Activated CD4-positive, alpha-beta memory T cell treated with anti-CD3 and anti-CD28 coated beads for 36 hours (primary cell): ENCODE data around the gene MFSD11. TPM values are rescaled to one million over a fixed set of nuclear protein-coding genes. Genes with fewer than 3 reads are reported as not detected.
"Not testable (repeated sequence)": the region's sequence is repeated elsewhere in the genome, so short reads cannot be mapped to it uniquely, and the experiment has no call there.

Experiments
- CTCF ChIA-PET: fragments of 350-600 bp; sonication (Branson Sonifier 250); formaldehyde crosslinking; loops from one replicate; lab custom pipeline; 2021; ENCODE audit warnings: antibody characterized with exemption, inconsistent platforms; lab: Charles Lee
- POLR2A ChIA-PET: fragments of 350-600 bp; sonication (Branson Sonifier 250); formaldehyde crosslinking; loops from one replicate; lab custom pipeline; 2021; ENCODE audit warnings: antibody characterized with exemption; lab: Charles Lee
- DNase-seq: peaks from one replicate; pipeline ENCODE4 v3.0.0-alpha.2; 2020
- H3K27ac Mint-ChIP-seq: one replicate; pipeline ENCODE4 v1.8.0; 2021; ENCODE audit warnings: mixed read lengths
- H3K27me3 Mint-ChIP-seq: one replicate; pipeline ENCODE4 v1.8.0; 2021; ENCODE audit warnings: mixed read lengths
- H3K36me3 Mint-ChIP-seq: one replicate; pipeline ENCODE4 v1.8.0; 2021; ENCODE audit warnings: mixed read lengths
- H3K4me1 Mint-ChIP-seq: one replicate; pipeline ENCODE4 v1.8.0; 2021; ENCODE audit warnings: low read depth, mixed read lengths
- H3K4me3 Mint-ChIP-seq: one replicate; pipeline ENCODE4 v1.8.0; 2021; ENCODE audit warnings: mild to moderate bottlenecking, mixed read lengths
- H3K9me3 Mint-ChIP-seq: one replicate; pipeline ENCODE4 v1.8.0; 2021; ENCODE audit warnings: mixed read lengths
- intact Hi-C: fragments of 100-400 bp; cut with micrococcal nuclease; formaldehyde crosslinking; loops from one replicate; pipeline ENCODE4 v1.15.1; 2023
- total RNA-seq, 2 experiments: library from RNA; stranded (reverse); gene quantifications; one replicate each; pipeline ENCODE4 v1.2.3, GENCODE V29; 2021

The MFSD11 gene
- total RNA-seq, 2 experiments from 2014 or later = 17.5 to 18.3 TPM

DNA sequence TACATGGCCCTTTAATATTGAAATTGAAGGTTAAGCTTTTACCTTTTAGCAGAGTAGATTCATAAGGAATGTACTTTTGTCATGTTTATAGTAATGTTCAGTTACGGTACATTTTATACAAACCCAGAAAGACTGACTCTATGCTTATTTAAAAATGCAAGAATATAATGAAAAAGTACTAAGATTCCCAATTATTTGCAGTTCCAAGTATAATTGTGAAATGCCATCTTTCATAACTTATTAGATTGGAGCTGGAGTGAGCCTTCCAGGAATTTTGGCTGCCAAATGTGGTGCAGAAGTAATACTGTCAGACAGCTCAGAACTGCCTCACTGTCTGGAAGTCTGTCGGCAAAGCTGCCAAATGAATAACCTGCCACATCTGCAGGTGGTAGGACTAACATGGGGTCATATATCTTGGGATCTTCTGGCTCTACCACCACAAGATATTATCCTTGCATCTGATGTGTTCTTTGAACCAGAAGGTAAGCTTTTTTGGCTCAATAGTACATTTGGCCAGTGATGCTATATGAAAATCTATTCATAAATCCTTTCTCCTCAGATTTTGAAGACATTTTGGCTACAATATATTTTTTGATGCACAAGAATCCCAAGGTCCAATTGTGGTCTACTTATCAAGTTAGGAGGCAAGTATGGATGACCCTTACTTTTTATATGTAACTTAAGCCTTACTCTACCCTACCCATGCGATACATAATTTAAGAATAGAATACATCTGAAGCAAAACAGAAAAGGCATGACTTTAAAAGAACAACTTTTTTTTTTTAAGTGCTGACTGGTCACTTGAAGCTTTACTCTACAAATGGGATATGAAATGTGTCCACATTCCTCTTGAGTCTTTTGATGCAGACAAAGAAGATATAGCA is 4.9 kb upstream of the MFSD11 start:
- Mint-ChIP-seq H3K4me1 (peaks cover 42% of the 10 kb centered on the region), H3K36me3 (peaks cover 59% of the 10 kb centered on the region), H3K27me3 (no peaks in the 10 kb centered on the region), H3K27ac (peak overlapping the region; percentile 92), H3K9me3 (no peaks in the 10 kb centered on the region), H3K4me3 (peak overlapping the region; percentile 85)
- ChIA-PET CTCF (interaction anchor here (1.2 kb wide), 1 partner anchor 19 kb away, joined by 3 read pairs; no protein-coding TSS in a partner anchor), POLR2A (interaction anchor here (0.5 to 1.6 kb wide), 5 partner anchors 10 to 304 kb away, joined by 3 to 4 read pairs (median 3); no protein-coding TSS in a partner anchor)
- intact Hi-C loops = no loop called here
- no peak for DNase-seq

DNA sequence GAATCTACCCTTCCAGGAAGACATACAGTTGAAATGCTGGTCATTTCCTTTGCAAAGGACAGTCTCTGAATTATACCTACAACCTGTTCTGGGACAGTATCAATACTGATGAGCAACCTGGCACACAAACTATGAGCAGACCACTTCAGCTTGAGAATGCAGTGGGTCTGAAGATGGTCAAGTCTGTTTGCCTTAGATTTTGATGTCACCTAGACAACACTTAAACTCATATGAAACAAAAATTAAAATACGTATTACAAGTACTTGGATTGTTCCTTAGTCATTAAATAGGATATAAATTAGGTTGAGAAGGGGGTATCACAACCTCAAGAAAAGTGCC is 4.3 kb upstream of the MFSD11 start:
- Mint-ChIP-seq H3K27ac (peak overlapping the region; percentile 92), H3K36me3 (peaks cover 59% of the 10 kb centered on the region), H3K4me1 (peaks cover 48% of the 10 kb centered on the region), H3K4me3 (peak overlapping the region; percentile 85), H3K27me3 (no peaks in the 10 kb centered on the region), H3K9me3 (no peaks in the 10 kb centered on the region)
- no peak for DNase-seq
- POLR2A ChIA-PET = interaction anchor here (1.6 kb wide), 1 partner anchor 176 kb away, joined by 4 read pairs; no protein-coding TSS in a partner anchor
- CTCF ChIA-PET = interaction anchor here (1.2 kb wide), 1 partner anchor 20 kb away, joined by 3 read pairs; no protein-coding TSS in a partner anchor
- intact Hi-C loops = no loop called here

DNA sequence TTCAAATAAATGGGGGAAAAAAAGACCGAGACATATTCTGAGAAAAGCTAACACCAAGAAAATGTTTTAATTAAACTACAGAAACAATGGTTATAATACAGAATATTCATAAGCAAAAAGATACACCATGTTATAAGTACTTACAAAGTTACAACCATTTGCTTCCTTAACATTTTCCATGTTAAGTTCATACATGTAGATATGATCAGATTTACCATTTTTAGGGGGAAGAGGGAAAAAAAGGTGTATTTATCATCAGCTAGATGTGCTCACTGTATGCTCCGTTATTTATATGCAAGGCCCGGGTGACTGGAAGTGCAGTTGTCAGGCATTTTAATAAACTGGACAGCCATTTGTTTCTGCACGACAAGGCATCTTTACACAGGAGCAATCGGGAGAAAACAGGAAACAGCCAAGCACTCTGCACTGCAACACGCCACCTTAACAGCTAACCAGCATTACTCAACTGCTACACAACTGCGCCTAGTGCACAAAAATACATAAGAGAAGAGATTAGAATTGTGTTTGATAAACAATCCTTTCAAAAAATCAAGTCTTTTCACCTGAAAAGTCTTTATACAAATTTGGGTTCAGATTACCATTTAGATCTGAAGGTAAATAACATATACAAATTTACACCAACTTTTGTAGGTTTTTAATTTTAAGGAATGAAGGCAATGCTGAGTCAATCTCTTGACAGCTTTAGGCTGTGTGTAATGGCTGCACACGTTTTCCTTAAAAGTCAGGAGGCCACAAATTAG is 3.7 kb upstream of the MFSD11 start:
- no peaks in the 10 kb centered on the region for H3K27me3 Mint-ChIP-seq
- ChIA-PET CTCF (interaction anchor here (0.7 to 1.3 kb wide), 3 partner anchors 20 to 176 kb away, joined by 3 read pairs; no protein-coding TSS in a partner anchor), POLR2A (interaction anchor here (1.4 to 6.5 kb wide), 4 partner anchors 8 to 176 kb away, joined by 3 to 79 read pairs (median 4); partner anchors contain the start of genes JMJD6 and METTL23)
- H3K27ac Mint-ChIP-seq = peak overlapping the region; percentile 92
- H3K4me1 Mint-ChIP-seq = peaks cover 52% of the 10 kb centered on the region
- no peaks in the 10 kb centered on the region for H3K9me3 Mint-ChIP-seq
- peak overlapping the region; percentile 85 for H3K4me3 Mint-ChIP-seq
- intact Hi-C loops = no loop called here
- peaks cover 59% of the 10 kb centered on the region for H3K36me3 Mint-ChIP-seq
- DNase-seq = peak; percentile 45

DNA sequence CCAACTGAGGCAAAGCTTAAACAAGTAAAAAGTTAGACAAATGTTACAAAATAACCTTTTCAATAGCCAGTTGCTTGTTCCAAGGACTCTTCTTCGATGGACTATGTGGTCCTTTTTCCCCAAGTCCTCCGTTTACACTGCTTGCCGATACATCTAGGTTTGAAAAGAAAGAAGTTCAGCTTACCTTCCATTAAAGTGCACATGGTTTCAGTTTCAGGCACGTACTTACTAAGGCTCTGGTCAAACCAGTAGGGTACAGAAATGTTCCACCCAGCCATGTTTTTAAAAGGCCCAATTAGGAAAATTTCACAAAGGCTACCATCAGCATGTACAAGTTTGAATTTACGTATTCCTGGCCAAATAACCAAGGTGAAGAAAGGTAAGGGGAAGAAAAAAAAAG is 2.9 kb upstream of the MFSD11 start:
- Mint-ChIP-seq H3K4me3 (peak overlapping the region; percentile 85), H3K36me3 (peaks cover 54% of the 10 kb centered on the region), H3K4me1 (peaks cover 49% of the 10 kb centered on the region), H3K9me3 (no peaks in the 10 kb centered on the region), H3K27ac (peak overlapping the region; percentile 92), H3K27me3 (no peaks in the 10 kb centered on the region)
- no peak for DNase-seq
- ChIA-PET POLR2A (interaction anchor here (0.5 to 6.5 kb wide), 5 partner anchors 9 to 192 kb away, joined by 3 to 79 read pairs (median 3); partner anchors contain the start of genes JMJD6 and METTL23), CTCF (interaction anchor here (0.8 to 1.3 kb wide), 2 partner anchors 8 to 21 kb away, joined by 3 to 8 read pairs; no protein-coding TSS in a partner anchor)
- intact Hi-C loops = loop anchor here (5.0 kb wide), 2 partner anchors 468 to 722 kb away; partner anchors contain the start of gene UBALD2

DNA sequence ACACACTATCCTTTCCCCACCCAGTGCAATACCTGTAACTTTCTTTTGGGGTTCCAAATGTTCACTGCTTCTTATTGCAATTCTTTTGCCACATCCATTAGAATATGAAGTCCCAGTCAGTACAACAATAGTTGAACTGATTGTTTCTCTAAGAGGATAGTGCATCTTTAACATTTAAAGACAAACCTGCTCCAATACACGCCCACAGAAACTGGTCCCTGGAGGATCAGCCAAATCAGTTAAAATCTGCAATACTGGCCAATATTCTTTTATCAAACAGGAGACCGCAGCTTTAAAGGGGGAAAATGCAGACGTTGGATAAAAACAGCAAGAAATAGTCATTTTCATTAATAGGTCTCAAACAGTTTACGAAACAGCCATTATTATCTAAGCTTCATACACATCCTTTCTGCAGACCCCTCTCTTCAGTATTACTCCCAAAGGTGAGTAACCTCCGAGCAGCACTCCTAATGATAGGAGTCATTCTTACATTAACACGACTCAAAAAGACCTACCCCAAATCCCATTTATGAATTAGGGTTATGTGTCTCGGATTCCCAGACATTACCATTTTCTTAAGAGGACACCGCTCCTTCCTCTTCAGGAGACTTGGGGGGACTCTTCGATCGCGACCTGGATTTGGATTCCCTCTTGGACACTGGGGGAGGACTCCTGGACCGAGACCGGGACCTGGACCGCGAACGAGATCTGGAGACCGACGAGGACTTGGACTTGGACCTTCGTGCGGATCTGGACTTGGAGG is 2.2 kb upstream of the MFSD11 start:
- no peak for DNase-seq
- Mint-ChIP-seq H3K4me3 (peak overlapping the region; percentile 85), H3K9me3 (no peaks in the 10 kb centered on the region), H3K4me1 (peaks cover 48% of the 10 kb centered on the region), H3K36me3 (peaks cover 55% of the 10 kb centered on the region), H3K27me3 (no peaks in the 10 kb centered on the region), H3K27ac (peak overlapping the region; percentile 92)
- intact Hi-C loops = loop anchor here (5.0 kb wide), 2 partner anchors 468 to 722 kb away; partner anchors contain the start of gene UBALD2
- CTCF ChIA-PET = interaction anchor here (0.8 to 2.2 kb wide), 3 partner anchors 8 to 22 kb away, joined by 3 to 10 read pairs (median 8); no protein-coding TSS in a partner anchor
- POLR2A ChIA-PET = interaction anchor here (0.5 to 6.5 kb wide), 7 partner anchors 9 to 192 kb away, joined by 3 to 79 read pairs (median 3); partner anchors contain the start of genes JMJD6 and METTL23

DNA sequence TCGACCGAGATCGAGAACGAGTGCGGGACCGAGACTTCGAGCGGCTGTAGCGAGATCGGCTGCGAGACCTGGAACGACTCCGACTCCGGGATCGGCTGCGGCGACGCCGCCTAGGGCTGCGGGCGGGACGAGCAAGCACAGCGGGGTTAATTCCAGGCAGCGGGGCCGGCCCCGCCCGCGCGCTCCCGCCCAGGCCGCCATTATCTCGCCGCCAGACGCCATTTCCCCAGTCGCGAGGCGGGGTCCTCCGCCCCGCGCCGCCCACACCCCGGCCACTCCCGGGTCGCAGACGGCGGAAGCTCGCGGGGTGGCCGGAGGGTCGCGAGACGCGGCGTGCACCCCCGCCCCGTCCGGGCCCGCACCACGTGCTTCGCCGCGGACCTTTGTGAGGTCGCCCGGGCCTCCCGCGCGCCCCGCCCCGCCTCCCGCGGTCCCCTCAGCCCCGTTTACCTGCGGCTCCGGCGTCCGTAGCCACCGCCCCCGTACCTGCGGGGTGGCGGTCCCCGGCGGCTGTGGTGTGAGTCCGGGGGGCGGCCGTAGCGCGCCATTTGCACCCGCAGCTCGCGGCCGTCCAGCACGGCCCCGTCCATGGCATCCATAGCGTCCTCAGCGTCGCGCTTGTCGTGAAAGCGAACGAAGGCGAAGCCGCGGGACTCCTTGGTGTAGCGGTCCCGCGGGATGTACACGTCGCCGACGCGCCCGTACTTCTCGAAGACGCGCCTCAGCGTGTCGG is 1.4 kb upstream of the MFSD11 start:
- H3K36me3 Mint-ChIP-seq = peaks cover 54% of the 10 kb centered on the region
- intact Hi-C loops = loop anchor here (1.0 to 5.0 kb wide), 6 partner anchors 10 to 721 kb away; partner anchors contain the start of genes JMJD6, METTL23 and UBALD2
- peak; percentile 82 for DNase-seq
- H3K27me3 Mint-ChIP-seq = no peaks in the 10 kb centered on the region
- CTCF ChIA-PET = interaction anchor here (2.2 kb wide), 1 partner anchor 9 kb away, joined by 10 read pairs; no protein-coding TSS in a partner anchor
- peaks cover 47% of the 10 kb centered on the region for H3K4me1 Mint-ChIP-seq
- POLR2A ChIA-PET = interaction anchor here (1.6 to 6.5 kb wide), 5 partner anchors 10 to 179 kb away, joined by 3 to 79 read pairs (median 7); partner anchors contain the start of genes JMJD6 and METTL23
- no peaks in the 10 kb centered on the region for H3K9me3 Mint-ChIP-seq
- peak overlapping the region; percentile 95 for H3K4me3 Mint-ChIP-seq
- H3K27ac Mint-ChIP-seq = peak overlapping the region; percentile 100

DNA sequence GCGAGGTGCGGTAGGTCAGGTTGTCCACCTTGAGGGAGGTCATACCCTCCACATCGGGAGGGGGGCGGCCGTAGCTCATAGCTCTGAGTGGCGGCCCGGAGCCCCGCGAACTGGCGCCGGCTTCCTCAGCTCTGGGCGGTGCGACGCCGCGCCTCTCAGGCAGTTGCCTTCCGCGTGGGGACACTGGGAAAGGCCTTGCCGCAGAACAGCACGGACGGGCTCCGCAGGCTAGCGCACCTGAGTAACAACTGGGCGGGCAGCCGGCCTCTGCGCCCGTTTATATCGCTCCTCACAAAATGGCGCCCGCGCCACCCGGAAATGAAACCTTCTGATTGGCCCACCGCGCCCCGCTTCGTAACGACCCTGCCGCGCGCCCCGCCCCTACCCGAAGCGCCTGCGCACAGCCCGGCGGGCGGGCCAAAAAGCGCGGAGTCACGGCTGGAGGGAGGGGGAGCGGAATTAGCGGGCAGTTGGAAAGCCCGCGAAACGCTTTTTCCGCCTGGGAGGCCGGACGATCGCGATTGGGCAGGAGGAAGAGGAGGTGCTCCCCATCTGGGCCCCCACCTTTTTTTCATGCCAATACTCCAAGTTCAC is 740 bp upstream of the MFSD11 start, which contains the start of gene SRSF2:
Gene SRSF2, minus strand, starts transcription at position 250 of the 594 bp plus-strand sequence. Its CDS starts 171 bp downstream, at position 79.
- ChIA-PET POLR2A (interaction anchor here (1.6 to 6.5 kb wide), 5 partner anchors 9 to 179 kb away, joined by 3 to 79 read pairs (median 7); partner anchors contain the start of genes JMJD6 and METTL23), CTCF (interaction anchor here (2.2 kb wide), 1 partner anchor 10 kb away, joined by 10 read pairs; no protein-coding TSS in a partner anchor)
- H3K9me3 Mint-ChIP-seq = no peaks in the 10 kb centered on the region
- DNase-seq = peak; percentile 99
- intact Hi-C loops = loop anchor here (1.0 to 5.0 kb wide), 6 partner anchors 11 to 720 kb away; partner anchors contain the start of genes JMJD6, METTL23 and UBALD2
- H3K4me3 Mint-ChIP-seq = peak within 1 kb of the TSS; percentile 95
- H3K4me1 Mint-ChIP-seq = peaks cover 46% of the 10 kb centered on the region
- no peaks in the 10 kb centered on the region for H3K27me3 Mint-ChIP-seq
- H3K27ac Mint-ChIP-seq = peak within 1 kb of the TSS; percentile 100
- H3K36me3 Mint-ChIP-seq = peaks cover 53% of the 10 kb centered on the region

DNA sequence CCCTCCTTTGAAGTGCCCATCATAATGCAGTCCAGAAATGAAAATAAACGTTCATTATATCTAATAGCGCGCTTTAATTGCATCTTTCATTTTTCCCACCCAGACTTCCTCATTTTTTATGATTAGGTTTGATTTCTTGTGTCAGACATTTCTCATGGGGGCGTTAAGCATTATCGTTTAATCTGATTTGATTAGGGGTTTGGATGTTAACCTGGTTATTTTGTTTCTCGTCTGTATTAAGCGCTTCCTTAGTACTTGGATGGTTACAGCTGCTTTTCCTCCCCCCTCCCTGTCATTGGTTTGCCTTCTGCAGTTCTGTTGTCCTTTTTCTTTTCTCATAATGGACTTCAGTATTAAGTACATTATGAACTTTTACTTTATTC is 540 bp downstream of the MFSD11 start:
- Mint-ChIP-seq H3K9me3 (no peaks in the 10 kb centered on the region), H3K27ac (peak overlapping the region; percentile 100), H3K4me3 (peak overlapping the region; percentile 95), H3K36me3 (peaks cover 46% of the 10 kb centered on the region), H3K4me1 (peaks cover 45% of the 10 kb centered on the region), H3K27me3 (no peaks in the 10 kb centered on the region)
- intact Hi-C loops = loop anchor here (5.0 kb wide), 2 partner anchors 471 to 719 kb away; partner anchors contain the start of gene UBALD2
- DNase-seq = no peak
- ChIA-PET POLR2A (interaction anchor here (0.6 to 6.5 kb wide), 5 partner anchors 8 to 111 kb away, joined by 3 to 79 read pairs (median 7); partner anchors contain the start of genes JMJD6 and METTL23), CTCF (interaction anchor here (0.9 to 1.3 kb wide), 3 partner anchors 11 to 34 kb away, joined by 3 to 9 read pairs (median 5); no protein-coding TSS in a partner anchor)

DNA sequence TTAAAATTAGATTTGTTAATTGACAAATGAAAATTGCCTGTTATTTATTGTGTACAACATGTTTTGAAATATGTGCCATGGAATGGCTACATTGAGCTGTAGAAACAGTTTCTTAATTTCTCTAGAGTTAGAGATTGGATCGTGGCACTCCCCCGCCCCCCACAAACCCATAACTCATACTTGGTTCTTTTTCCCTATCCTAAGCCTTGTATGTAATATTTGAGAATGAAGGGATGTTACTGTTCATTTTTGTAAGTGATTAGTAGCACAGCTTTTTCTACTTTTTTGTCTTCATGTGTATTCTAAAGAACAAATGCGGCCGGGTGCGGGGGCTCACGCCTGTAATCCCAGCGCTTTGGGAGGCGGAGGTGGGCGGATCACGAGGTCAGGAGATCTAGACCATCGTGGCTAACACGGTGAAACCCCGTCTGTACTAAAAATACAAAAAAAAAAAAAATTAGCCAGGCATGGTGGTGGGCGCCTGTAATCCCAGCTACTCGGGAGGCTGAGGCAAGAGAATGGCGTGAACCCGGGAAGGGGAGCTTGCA is 1.7 kb downstream of the MFSD11 start:
- POLR2A ChIA-PET = interaction anchor here (0.5 to 6.5 kb wide), 3 partner anchors 13 to 555 kb away, joined by 3 to 79 read pairs (median 4); partner anchors contain the start of genes JMJD6 and METTL23
- H3K36me3 Mint-ChIP-seq = peaks cover 34% of the 10 kb centered on the region
- H3K9me3 Mint-ChIP-seq, H3K27me3 Mint-ChIP-seq, DNase-seq, H3K27ac Mint-ChIP-seq, H3K4me3 Mint-ChIP-seq: not testable (repeated sequence)
- H3K4me1 Mint-ChIP-seq = peaks cover 38% of the 10 kb centered on the region
- CTCF ChIA-PET = interaction anchor here (1.3 kb wide), 1 partner anchor 33 kb away, joined by 5 read pairs; no protein-coding TSS in a partner anchor
- intact Hi-C loops = loop anchor here (5.0 kb wide), 2 partner anchors 472 to 718 kb away; partner anchors contain the start of gene UBALD2
